Endodermal cell (in vitro differentiated cells): ENCODE data around the gene RAI14. TPM values are rescaled to one million over a fixed set of nuclear protein-coding genes. Genes with fewer than 3 reads are reported as not detected.
"Not testable (repeated sequence)": the region's sequence is repeated elsewhere in the genome, so short reads cannot be mapped to it uniquely, and the experiment has no call there.

Experiments used
- DNase-seq: peaks from one replicate; pipeline ENCODE4 v3.0.0-alpha.2; 2017
- H3K27ac ChIP-seq: 2 replicates; pipeline ENCODE4 v1.5.1; 2013; ENCODE audit warnings: mild to moderate bottlenecking, low read depth, low read length, moderate library complexity
- H3K27me3 ChIP-seq: 2 replicates; pipeline ENCODE4 v1.6.1; 2013; ENCODE audit warnings: mild to moderate bottlenecking, low read length, moderate library complexity; ENCODE audit not compliant: insufficient read depth, control insufficient read depth, poor library complexity, severe bottlenecking
- H3K36me3 ChIP-seq: 2 replicates; pipeline ENCODE4 v1.7.0; 2013; ENCODE audit warnings: mild to moderate bottlenecking, low read length, moderate library complexity; ENCODE audit not compliant: control insufficient read depth, insufficient read depth
- H3K4me1 ChIP-seq: one replicate; pipeline ENCODE4 v1.7.0; 2013; ENCODE audit warnings: low read length; ENCODE audit not compliant: control insufficient read depth, insufficient read depth
- H3K4me3 ChIP-seq: 2 replicates; pipeline ENCODE4 v1.5.1; 2013; ENCODE audit warnings: mild to moderate bottlenecking, low read length, moderate library complexity
- H3K9ac ChIP-seq: 2 replicates; pipeline ENCODE4 v1.6.1; 2013; ENCODE audit warnings: mild to moderate bottlenecking, low read length, moderate library complexity; ENCODE audit not compliant: poor library complexity, severe bottlenecking; ENCODE audit errors: extremely low read depth
- H3K9me3 ChIP-seq: 2 replicates; pipeline ENCODE4 v1.6.1; 2013; ENCODE audit warnings: mild to moderate bottlenecking, low read length, moderate library complexity; ENCODE audit not compliant: control insufficient read depth
- H3K27ac Mint-ChIP-seq: 2 replicates; pipeline ENCODE4 v1.8.0; 2020; ENCODE audit warnings: mixed read lengths
- H3K27me3 Mint-ChIP-seq: 2 replicates; pipeline ENCODE4 v1.8.0; 2021; ENCODE audit warnings: mild to moderate bottlenecking, mixed read lengths; ENCODE audit not compliant: insufficient read depth
- H3K36me3 Mint-ChIP-seq: 2 replicates; pipeline ENCODE4 v1.8.0; 2020; ENCODE audit warnings: low read depth, mixed read lengths
- H3K4me1 Mint-ChIP-seq: 2 replicates; pipeline ENCODE4 v1.8.0; 2020; ENCODE audit warnings: mixed read lengths
- H3K4me3 Mint-ChIP-seq: 2 replicates; pipeline ENCODE4 v1.8.0; 2020; ENCODE audit warnings: mild to moderate bottlenecking, moderate library complexity, mixed read lengths
- H3K9me3 Mint-ChIP-seq: 2 replicates; pipeline ENCODE4 v1.8.0; 2020; ENCODE audit warnings: mild to moderate bottlenecking, mixed read lengths
- WGBS, 2 experiments: methylation state at CpG; one replicate each; pipeline versions ENCODE4 v1.1.5 to v1.1.7; 2013; ENCODE audit warnings: missing lambda C conversion rate in 2 of 2, mixed read lengths in 1 of 2; ENCODE audit not compliant: insufficient coverage in 1 of 2, insufficient read length in 1 of 2; 5-methylcytosine and 5-hydroxymethylcytosine counted together
- total RNA-seq, 2 donors: library from RNA; stranded (reverse); fragmentation: NEBNext Ultra II Directional in 1 of 2; extraction: Animal tissue kit (Norgen Biotek cat#: 25700) in 1 of 2; gene quantifications; 2 replicates in 1 of 2; 3 replicates in 1 of 2; pipeline ENCODE4 v1.2.1, GENCODE V29; 2021
- TF ChIP-seq, protein P1 (sequence below): fragments of 200-600 bp; sonication (generic); conservative IDR thresholded peaks from 2 replicates; pipeline ENCODE4 v1.5.0; 2021; ENCODE audit warnings: antibody characterized with exemption, mild to moderate bottlenecking

Gene RAI14
- total RNA-seq, 2 donors from 2014 or later = 66.6 to 87.5 TPM

- Histone ChIP-seq H3K9ac (no peak overlapping the region), H3K9me3 (peaks cover 12% of the 10 kb centered on the region), H3K4me3 (no peak overlapping the region), H3K27ac (peak overlapping the region; percentile 68), H3K36me3 (peaks cover 43% of the 10 kb centered on the region), H3K4me1 (no peaks in the 10 kb centered on the region), H3K27me3 (no peaks in the 10 kb centered on the region)
- WGBS, 2 experiments = 92 to 95% methylated on average over 3 to 4 of the region's 4 CpGs
- Mint-ChIP-seq H3K36me3 (peaks cover 46% of the 10 kb centered on the region), H3K27me3 (no peaks in the 10 kb centered on the region), H3K4me3 (no peak overlapping the region), H3K27ac (no peak overlapping the region), H3K4me1 (no peaks in the 10 kb centered on the region), H3K9me3 (peaks cover 14% of the 10 kb centered on the region)
- no peak for DNase-seq
- TF ChIP-seq, protein P1, sequence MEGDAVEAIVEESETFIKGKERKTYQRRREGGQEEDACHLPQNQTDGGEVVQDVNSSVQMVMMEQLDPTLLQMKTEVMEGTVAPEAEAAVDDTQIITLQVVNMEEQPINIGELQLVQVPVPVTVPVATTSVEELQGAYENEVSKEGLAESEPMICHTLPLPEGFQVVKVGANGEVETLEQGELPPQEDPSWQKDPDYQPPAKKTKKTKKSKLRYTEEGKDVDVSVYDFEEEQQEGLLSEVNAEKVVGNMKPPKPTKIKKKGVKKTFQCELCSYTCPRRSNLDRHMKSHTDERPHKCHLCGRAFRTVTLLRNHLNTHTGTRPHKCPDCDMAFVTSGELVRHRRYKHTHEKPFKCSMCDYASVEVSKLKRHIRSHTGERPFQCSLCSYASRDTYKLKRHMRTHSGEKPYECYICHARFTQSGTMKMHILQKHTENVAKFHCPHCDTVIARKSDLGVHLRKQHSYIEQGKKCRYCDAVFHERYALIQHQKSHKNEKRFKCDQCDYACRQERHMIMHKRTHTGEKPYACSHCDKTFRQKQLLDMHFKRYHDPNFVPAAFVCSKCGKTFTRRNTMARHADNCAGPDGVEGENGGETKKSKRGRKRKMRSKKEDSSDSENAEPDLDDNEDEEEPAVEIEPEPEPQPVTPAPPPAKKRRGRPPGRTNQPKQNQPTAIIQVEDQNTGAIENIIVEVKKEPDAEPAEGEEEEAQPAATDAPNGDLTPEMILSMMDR = no peak
Observed at GRCh38 chr5:34755926-34756325, 99.8 kb downstream of the RAI14 start.

- Histone ChIP-seq H3K27ac (peak overlapping the region; percentile 68), H3K36me3 (peaks cover 54% of the 10 kb centered on the region), H3K4me3 (no peak overlapping the region), H3K4me1 (no peaks in the 10 kb centered on the region), H3K9ac (no peak overlapping the region), H3K9me3 (peaks cover 12% of the 10 kb centered on the region), H3K27me3 (no peaks in the 10 kb centered on the region)
- Mint-ChIP-seq H3K9me3 (peaks cover 14% of the 10 kb centered on the region), H3K27ac (no peak overlapping the region), H3K4me3 (no peak overlapping the region), H3K27me3 (no peaks in the 10 kb centered on the region), H3K4me1 (no peaks in the 10 kb centered on the region), H3K36me3 (peaks cover 53% of the 10 kb centered on the region)
- 86 to 91% methylated on average over 11 to 20 of the region's 20 CpGs for WGBS, 2 experiments
- no peak for DNase-seq
- TF ChIP-seq, protein P1 = no peak
Observed at GRCh38 chr5:34756781-34757624, 100.9 kb downstream of the RAI14 start.

- Mint-ChIP-seq H3K36me3 (peaks cover 67% of the 10 kb centered on the region), H3K4me1 (no peaks in the 10 kb centered on the region), H3K27ac (no peak overlapping the region), H3K9me3 (peaks cover 14% of the 10 kb centered on the region), H3K27me3 (no peaks in the 10 kb centered on the region), H3K4me3 (no peak overlapping the region)
- TF ChIP-seq, protein P1 = no peak
- H3K9ac ChIP-seq = no peak overlapping the region
- no peak for DNase-seq
- no peak overlapping the region for H3K27ac ChIP-seq
- WGBS, 2 experiments = 93 to 96% methylated on average over 2 to 3 of the region's 3 CpGs
- H3K27me3 ChIP-seq = no peaks in the 10 kb centered on the region
- H3K9me3 ChIP-seq = peaks cover 12% of the 10 kb centered on the region
- no peaks in the 10 kb centered on the region for H3K4me1 ChIP-seq
- no peak overlapping the region for H3K4me3 ChIP-seq
- peaks cover 65% of the 10 kb centered on the region for H3K36me3 ChIP-seq
Observed at GRCh38 chr5:34758514-34758913, 102.4 kb downstream of the RAI14 start.

GRCh38 chr5:34759213-34759612 lies 103.1 kb downstream of the RAI14 start:
- not testable (repeated sequence) for H3K4me3 Mint-ChIP-seq, H3K9ac ChIP-seq, H3K27me3 Mint-ChIP-seq, H3K4me3 ChIP-seq, H3K27ac ChIP-seq, H3K27me3 ChIP-seq, H3K4me1 Mint-ChIP-seq, H3K4me1 ChIP-seq, H3K27ac Mint-ChIP-seq
- peaks cover 74% of the 10 kb centered on the region for H3K36me3 Mint-ChIP-seq
- peaks cover 71% of the 10 kb centered on the region for H3K36me3 ChIP-seq
- DNase-seq = peak; percentile 37
- H3K9me3 Mint-ChIP-seq = peaks cover 19% of the 10 kb centered on the region
- WGBS, 2 experiments = 84 to 87% methylated on average over 4 to 5 of the region's 5 CpGs
- peaks cover 19% of the 10 kb centered on the region for H3K9me3 ChIP-seq
